Hematopoietic multipotent progenitor cell treated with erythropoietin and hydrocortisone succinate and interleukin-3 and kit ligand, for 8 days (in vitro differentiated cells): ENCODE measurements around the gene OCSTAMP.

Experiments
- DNase-seq: peaks from one replicate; pipeline ENCODE4 v3.0.0-alpha.2; 2015

OCSTAMP gene, protein sequence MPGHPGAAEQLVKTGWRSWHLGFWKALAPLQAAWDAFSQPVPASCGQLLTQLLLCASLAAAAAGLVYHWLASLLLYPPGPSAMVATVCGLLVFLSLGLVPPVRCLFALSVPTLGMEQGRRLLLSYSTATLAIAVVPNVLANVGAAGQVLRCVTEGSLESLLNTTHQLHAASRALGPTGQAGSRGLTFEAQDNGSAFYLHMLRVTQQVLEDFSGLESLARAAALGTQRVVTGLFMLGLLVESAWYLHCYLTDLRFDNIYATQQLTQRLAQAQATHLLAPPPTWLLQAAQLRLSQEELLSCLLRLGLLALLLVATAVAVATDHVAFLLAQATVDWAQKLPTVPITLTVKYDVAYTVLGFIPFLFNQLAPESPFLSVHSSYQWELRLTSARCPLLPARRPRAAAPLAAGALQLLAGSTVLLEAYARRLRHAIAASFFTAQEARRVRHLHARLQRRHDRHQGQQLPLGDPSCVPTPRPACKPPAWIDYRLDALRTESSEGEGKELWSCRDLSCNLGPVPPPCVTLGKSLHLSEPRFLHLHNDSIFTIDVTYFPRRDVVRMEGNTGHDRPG

DNA sequence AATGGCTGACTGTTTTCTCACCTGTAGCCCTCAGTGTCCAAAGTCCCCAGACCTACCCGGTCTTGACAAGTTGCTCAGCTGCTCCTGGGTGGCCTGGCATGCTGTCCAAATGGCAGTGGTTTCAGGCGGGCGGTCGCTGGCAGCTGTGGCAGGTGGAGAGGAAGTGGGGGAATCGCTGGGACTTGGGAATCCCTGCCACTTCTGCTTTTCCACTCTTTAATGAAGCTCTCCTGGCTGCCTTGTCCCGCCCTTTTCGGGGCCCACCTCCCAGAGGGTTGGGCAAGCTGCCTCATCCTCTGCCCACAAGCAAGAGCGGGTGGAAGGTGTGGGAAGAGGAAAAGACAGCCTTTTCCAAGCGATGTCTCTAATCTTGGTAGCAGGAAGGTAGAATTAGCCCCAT, at the start of gene OCSTAMP:
OCSTAMP (minus strand) TSS at position 194 of the 400 bp plus-strand sequence; CDS start at position 100, 94 bp downstream.
- DNase-seq: no peak

DNA sequence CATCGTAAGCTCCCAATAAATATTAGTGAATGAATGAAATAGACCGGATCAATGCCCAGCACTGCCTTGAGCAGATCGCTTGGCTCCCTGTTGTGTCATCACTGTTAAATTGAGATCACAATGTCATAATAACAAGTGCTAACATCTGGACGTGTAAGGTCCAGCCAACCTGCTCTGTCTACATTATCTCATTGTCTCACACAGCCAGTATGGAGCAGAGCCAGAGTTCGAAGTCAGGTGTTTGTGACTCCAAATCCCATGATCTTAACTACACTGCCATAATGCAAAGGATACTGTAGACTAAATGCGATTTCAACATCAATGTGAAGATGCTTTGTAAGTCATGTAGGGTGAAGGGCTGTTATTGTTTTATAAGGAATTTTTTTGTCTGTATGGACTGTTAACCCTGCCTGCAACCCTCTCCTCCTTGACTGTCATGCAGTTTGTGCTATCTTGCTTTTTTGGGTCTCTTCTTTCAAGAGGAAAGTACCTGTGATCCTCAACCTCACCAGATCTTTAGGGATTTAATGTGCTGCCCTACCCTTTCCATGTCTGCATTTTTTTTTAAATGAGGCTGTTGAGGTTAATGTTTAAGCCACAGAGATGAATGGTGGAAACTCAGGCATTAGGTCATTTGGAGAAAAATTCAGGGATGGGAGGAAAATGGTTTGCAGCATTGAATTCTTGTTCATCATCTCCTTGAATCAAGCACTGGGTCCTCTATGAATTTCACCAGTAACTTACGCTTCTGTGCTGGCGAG, 49.0 kb upstream of the OCSTAMP start:
- peak; percentile 58 for DNase-seq

DNA sequence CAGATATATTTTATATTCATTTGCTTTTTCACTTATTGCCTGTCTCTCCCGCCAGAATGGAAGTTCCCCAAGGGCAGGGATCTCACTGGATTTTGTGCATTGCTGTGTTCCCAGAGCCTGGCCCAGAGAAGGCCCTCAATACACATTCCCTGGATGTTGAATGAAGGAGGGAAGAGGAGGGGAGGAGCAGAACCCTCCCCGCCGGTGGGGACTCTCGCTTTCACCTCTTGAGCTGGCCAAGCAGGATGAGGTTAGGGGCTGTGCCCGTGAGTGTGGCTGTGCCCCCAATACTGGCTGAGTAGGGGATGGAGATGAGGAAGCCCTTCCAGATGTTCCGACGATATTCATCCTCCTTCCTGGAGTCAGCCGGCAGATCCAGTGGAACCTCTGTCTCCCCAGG, 45.5 kb upstream of the OCSTAMP start:
- no peak for DNase-seq

DNA sequence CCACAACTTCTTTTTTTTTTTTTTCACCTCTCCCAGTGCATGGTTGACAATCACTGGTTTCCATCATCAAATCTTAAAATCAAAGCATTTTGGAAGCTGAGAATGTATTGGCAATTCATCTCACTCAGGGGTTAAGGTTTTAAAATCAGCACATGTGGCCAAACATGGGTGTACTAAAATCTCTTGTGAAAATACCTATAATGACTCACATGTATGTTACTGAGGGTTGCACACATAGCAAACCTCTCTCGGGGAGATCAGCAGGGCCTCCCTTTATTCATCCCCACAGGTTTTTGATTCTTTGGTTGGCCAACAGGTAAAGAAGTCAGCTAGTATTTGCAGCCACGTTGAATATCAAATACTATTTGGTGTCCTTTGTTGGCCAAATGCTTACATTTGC, 44.3 kb upstream of the OCSTAMP start:
- DNase-seq: no peak

DNA sequence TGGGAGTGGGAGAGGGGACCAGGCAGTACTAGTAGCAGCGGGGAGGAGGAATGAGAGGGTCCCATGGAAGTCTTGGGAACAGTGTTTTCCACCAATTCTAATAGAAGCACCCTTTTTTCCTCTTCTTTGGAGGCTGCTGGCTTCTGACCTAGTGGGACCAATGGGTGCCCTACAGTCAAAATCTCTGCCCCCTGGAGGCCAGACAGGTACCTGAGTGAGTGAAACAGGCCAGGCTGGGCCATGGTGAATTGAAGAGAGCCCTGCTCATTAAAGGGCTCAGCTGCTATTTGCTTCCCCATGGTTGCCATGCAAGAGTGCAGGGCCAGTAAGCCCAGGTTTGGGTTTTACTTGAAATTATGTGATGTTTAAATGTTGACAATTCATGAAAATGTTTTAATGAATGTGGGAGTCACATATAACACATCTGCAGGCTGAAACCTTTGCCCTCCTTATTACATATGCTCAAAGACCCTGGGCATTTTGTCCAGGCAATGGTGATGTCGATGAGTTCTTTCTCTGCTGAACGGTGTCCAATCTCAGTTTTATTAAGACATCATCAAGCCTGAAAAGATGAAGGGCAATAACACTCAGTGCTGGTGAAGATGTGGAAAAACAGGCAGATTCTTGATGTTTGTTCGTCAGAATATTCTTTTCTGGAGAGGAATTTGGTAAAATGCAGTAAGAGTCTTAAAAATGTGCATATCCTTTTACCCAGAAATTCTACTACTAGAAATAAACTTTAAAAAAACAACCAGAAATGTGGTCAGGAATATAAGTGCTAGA, 42.3 kb upstream of the OCSTAMP start:
- peak; percentile 27 for DNase-seq

DNA sequence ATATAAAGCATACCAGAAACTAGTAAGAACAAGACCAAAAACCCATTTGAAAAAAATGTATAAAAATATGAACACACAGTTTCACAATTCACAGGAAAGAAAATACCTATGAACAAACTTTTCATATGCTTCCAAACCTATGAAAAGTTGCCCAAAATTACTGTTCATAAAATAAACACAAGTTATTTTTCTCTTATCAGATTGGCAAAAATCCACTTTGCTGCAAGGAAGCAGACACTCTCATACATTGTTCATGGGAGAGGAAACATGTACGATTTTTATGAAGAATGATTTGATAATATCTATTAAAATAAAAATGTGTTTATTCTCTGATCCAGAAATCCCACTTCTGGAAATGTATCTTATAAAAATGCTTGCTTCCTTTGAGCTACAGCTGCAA, 40.0 kb upstream of the OCSTAMP start:
- no peak for DNase-seq

DNA sequence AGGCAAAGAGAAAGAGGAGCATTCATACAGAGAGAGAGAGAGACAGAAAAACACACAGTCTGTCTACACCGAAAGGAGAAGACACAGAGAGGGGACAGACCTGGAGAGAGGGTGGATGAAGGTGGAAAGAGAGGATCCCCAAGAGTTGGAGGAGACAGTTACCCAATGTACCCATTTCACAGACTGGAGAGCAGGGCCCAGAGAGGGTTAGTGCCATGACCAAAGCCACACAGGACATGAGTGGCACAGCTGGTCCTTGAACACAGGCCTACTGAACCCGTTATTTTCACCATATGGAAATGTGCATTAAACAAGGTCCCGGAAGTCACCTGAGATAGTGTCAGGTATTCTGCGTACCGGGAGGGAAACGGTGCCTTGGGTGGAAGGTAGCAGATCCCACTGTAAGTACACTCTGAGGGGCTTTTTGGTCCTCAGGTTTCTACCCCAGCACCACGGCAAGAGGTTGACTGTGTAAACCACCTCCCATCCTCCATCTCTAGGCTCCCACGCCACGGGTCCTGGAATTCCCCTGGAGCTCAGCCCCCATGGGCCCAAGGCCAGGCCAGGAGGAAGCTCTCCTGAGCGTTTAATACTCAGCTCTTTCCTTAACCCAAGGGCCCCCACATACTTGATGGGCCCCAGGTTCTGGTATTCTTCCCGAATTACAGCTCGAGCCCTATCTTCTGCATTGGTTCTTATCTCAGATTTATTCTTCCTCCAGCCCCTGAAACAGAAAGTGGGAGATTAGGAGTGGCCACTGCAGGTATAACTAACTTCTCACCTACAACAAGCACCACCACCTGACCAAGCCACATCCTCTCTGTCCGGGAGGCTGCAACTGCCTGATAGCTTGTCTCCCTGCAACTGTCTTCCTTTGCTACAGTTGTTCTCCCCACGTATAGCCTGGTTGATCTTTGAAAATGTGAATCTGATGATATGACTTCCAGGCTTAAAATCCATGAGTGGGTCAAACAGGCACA, 38.4 kb upstream of the OCSTAMP start:
- peak; percentile 11 for DNase-seq

DNA sequence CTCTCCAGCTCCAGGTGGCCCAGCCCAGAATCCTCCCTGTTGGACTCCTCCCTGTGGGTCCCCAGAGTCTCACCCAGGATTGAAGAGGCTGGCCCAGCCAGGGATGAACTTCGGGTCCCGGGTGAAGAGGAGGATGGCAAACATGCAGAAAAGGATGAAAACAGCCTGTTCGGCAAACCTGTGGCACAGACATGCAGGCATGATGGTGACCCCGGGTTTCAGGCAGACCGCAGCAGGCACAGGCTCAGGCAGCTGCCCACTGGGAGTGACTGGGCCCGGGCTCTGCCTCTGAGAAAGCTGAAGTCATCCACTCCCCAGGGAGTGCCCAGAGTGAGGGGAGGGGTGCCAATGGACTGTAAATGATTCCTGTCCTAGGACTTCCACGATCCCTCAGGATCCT, 37.5 kb upstream of the OCSTAMP start:
- DNase-seq: no peak

DNA sequence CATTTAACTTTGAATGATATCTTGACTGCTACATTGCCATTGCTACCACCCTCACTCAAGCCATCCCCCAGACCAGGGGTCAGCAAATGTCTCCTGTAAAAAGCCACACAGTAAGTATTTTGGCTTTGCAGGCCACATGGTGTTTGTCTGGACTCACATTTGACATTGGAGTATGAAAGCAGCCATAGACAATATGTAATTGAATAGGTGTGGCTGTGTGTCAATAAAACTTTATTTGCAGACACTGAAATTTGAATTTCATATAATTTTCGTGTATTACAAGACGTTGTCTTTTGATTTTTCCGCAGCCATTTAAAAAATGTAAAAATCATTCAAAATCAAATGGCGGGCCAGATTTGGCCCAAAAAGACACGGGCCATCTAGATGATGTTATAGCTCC, 36.3 kb upstream of the OCSTAMP start:
- no peak for DNase-seq

DNA sequence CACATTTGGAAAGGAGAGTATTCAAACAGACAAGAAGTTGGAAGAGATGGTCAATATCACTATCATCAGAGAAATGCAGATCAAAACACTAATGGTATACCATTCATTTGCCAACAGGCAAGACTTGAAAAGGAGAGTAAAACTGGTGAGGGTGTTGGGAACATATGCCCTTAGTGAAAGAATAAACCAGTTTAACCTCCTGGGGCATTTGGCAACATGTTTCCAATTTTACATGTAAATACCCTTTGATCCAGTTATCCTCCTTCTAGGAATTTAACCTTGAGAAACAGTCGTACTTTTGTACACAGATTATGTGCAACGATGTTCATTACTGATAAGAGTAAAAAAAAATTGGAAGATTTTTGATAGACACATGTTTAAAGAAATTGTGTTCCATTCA, 34.1 kb upstream of the OCSTAMP start:
- no peak for DNase-seq

DNA sequence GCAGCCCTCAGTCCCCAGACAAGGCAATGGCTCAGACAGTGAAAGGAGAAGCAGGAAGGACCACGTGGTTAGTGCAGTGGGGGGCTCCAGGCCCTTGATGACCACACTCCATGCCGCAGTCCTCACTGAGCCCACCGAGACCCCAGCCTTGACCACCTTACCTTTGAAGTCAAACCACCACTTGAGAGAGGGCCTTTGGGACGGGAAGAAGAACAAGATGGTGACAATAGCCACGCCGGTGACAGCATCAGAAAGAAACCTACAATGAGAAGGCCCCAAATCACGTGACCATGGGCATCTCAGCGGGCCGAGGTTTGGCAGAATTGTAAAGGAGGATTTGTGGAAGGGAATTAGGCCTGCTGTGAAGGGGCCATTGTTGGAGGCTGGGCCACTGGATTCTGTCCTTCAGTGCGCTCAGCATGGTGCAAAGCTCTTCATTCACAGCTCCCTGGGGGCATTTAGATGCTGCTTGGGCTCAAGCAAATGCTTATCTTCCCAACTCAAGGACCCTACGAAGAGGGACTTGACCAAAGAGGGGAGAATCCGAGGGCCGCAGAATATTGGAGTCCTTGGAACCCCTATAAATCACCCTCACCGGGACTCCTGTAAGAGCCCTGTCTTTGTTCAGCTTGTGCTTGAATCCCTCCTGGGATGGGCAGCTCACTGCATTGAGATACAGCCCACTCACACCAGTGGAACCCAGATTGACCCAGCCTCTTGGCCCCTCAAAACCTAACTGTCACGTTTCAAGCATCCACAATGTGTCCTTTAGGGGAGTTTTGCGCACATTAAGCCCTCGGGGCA, 33.2 kb upstream of the OCSTAMP start:
- DNase-seq: no peak

DNA sequence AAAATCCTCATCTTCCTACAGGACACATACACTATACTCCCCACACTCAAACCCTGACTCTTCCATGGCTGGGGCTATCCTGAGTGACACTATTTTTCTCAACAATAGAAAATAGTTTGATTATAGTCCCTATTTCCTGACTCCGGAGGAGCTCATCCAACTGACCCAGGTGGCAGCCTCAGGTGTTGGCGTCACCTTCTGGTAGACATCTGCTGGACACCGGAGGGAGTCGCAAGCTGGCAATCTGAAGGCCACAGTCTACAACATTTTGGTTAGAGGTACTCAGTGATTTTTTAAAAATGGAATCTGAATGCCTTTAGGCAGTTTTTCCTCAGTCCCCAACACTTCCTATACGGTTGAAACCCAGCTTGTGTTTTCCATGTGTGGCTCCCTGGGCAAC, 32.2 kb upstream of the OCSTAMP start:
- no peak for DNase-seq

DNA sequence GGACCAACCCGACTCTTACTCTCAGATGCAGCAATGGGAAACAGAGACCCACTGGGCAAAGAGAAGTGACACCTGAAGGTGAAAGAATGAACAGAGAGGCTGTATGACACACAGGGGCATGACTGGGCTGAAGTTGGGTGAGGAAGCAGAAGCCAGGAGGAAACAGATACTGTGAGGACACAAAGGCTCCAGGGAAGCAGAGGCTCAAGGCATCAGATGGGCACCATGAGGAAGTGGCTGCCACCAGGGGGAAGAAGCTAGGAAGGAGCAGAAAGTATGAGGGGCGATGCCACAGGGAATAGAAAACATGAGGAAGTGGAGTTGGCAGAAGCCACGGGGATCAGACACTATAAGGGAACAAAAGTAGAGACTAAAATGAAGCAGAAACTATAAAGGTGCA, 30.9 kb upstream of the OCSTAMP start:
- no peak for DNase-seq

DNA sequence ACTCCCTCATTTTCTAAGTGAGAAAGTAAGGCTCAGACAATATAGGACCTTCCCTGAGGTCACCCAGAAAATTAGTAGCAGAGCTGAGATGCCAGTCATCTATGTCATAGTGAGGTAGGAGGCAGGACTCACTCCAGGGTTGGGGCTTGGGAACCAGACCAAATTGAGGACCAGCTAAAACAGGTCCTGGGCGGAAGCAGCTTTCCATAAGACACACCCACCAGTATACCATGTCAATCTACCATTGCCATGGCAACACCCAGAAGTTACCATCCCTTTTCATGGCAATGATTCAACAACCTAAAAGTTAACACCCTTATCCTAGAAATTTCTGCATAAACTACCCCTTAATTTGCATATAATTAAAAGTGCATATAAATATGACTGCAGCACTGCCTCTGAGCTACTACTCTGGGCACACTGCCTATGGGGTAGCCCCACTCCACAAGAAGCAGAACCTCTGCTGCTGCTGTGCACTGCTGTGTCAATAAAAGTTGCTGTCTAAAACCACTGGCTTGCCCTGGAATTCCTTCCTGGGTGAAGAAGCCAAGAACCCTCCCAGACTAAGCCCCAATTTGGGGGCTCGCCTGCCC, 30.3 kb upstream of the OCSTAMP start:
- peak; percentile 32 for DNase-seq

DNA sequence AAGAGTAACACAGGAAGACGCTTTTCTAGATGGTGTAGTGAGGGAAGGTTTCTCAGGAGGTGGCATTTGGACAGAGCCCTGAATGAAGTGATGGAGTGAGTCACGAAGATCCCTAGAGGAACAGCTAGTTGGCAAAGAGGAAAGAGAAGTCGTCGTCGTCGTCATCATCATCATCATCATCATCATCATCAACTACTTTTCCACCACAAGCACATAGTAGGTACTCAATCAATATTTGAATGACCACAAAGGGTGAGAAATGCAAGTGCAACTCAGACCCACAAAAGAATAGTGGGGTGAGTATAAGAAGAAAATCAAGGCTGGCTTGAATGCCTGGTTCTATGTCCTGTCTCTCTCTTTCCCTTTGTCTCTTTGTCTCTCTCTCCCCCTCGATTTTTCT, 28.3 kb upstream of the OCSTAMP start:
- no peak for DNase-seq

DNA sequence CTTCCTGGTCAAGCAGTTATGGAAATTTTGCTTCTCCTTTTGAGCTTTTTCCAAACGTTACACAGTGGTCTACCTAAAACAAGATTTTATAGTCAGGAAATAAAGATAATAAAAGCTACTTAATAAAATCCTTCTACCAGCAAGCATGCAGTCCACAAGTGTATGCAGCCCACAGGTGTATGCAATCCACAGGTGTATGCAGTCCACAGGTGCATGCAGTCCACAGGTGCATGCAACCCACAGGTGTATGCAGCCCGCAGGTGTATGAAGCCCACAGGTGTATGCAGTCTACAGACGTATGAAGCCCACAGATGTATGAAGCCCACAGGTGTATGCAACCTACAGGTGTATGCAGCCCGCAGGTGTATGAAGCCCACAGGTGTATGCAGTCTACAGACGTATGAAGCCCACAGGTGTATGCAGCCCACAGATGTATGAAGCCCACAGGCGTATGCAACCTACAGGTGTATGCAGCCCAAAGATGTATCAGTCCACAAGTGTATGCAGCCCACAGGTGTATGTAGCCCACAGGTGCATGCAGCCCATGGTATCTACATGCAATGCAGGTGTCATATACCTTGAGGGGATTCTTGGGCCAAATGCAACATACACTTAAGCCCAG, 26.4 kb upstream of the OCSTAMP start:
- DNase-seq: no peak

DNA sequence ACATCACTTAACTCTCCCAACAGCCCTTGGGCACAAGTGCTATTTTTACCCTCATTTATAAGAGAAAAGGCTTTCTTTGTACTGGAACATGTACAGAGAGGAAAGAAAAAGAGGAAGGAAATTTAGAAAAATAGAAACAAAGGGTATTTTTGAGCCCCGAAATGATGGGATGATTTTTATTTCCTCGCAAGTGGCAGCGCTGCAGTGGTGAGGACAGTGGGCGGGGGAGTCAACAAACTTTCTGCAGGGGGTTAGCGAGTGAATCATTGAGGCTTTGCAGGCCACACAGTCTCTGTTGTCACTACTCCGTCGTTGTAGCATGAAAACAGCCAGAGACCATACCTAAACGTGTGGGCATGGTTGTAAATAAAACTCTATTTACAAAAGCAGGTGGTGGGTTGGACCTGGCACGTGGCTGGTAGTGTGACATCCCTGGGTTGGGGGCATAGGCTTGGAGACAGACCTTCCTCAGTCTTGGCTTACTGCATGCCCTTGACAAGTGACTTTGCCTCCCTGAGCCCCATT, 25.5 kb upstream of the OCSTAMP start:
- no peak for DNase-seq

DNA sequence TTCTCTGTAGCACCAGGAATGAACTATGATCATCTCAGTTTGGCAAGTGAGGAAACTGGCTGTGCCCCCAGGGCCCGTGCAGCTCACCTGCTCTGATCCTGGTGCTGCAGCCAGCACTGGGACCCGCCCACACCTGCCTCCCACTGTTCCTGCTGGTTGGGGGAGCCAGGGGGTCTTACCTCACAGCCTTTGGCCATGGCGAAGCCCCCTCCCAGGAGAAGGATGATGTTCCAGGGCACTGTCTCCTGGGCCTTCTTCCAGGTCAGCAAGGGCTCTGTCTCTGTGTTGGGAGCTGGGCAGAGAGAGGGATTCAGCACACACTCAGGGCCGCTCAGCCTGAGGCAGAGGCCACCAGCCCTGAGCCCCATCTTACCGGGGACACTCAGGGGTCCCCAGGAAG, 24.9 kb upstream of the OCSTAMP start:
- no peak for DNase-seq

DNA sequence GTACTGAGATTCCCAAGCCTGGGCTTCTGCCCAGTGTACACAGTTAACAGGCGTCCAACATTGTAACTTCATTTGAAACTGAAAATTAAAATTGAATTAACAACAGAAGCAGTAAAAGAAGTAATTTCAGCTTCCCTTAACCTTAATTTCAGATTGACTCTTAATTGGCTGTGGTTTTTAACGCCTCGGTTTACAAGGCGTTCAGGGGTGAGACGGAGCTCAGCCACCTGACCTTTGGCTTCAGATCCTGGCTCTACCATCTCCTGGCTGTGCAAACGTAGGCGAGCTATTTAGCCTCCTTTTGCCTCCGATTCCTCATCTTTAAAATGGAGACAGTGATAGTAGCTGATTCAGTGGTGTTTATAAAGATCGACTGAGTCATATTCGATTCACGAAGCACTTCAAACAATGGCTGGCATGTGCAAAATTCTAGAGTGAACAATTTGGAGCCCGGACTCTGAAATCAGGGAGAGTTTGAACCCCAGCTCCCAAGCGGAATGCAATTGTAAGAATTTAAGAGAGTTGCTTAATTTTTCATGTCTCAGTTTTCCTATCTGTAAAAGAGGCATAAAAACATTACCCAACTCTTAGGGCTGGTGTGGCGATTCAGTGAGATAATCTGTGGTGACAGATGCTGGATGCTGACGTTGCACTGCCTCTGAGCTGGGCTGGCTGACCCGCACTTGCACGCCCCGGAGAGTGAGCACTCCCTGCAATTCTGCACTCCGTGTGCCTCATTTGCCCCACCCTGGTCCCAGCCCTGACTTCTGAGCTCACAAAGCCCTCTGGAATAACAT, 23.5 kb upstream of the OCSTAMP start:
- peak; percentile 57 for DNase-seq
